Suprapubic skin (tissue), 4 donors: Measurements from ENCODE around the gene ZNRF3. TPM values are rescaled to one million over a fixed set of nuclear protein-coding genes. Genes with fewer than 3 reads are reported as not detected.
"Not testable (repeated sequence)": the region's sequence is repeated elsewhere in the genome, so short reads cannot be mapped to it uniquely, and the experiment has no call there.

ENCODE experiments used
- DNase-seq, 2 donors: peaks; one replicate each; pipeline ENCODE4 v3.0.0-alpha.2; 2019; ENCODE audit warnings: low spot score in 2 of 2
- H3K27ac ChIP-seq: fragments of 200-600 bp; sonication (generic); one replicate; pipeline ENCODE4 v1.5.1; 2019
- H3K27me3 ChIP-seq: fragments of 200-600 bp; sonication (generic); one replicate; pipeline ENCODE4 v1.5.1; 2019
- H3K36me3 ChIP-seq: fragments of 200-600 bp; sonication (generic); one replicate; pipeline ENCODE4 v1.5.1; 2019
- H3K4me1 ChIP-seq: fragments of 200-600 bp; sonication (generic); one replicate; pipeline ENCODE4 v1.5.1; 2019
- H3K4me3 ChIP-seq: fragments of 200-600 bp; sonication (generic); one replicate; pipeline ENCODE4 v1.5.1; 2019; ENCODE audit warnings: mild to moderate bottlenecking
- H3K9me3 ChIP-seq: fragments of 200-600 bp; sonication (generic); one replicate; pipeline ENCODE4 v1.5.1; 2019
- CTCF ChIP-seq, 2 donors: fragments of 200-600 bp in 1 of 2; fragments of 450-650 bp in 1 of 2; sonication (generic) in 1 of 2; IDR thresholded peaks; one replicate each; pipeline ENCODE4 v1.5.1; 2016 to 2019; ENCODE audit warnings: antibody characterized with exemption in 2 of 2, mild to moderate bottlenecking in 1 of 2, moderate library complexity in 1 of 2
- EP300 ChIP-seq: sonication (generic); formaldehyde crosslinking; IDR thresholded peaks from one replicate; pipeline ENCODE4 v1.6.1; 2017; ENCODE audit warnings: antibody characterized with exemption
- POLR2A ChIP-seq, 2 donors: fragments of 450-650 bp; IDR thresholded peaks; one replicate each; pipeline ENCODE4 v1.6.1; 2017; ENCODE audit warnings: antibody characterized with exemption in 2 of 2, mild to moderate bottlenecking in 2 of 2, moderate library complexity in 2 of 2
- POLR2AphosphoS5 ChIP-seq, 3 donors: sonication (generic); formaldehyde crosslinking; IDR thresholded peaks; one replicate each; pipeline ENCODE4 v1.6.1; 2017; ENCODE audit warnings: antibody characterized with exemption in 3 of 3
- WGBS: methylation state at CpG from one replicate; pipeline ENCODE4 v1.1.5; 2018; 5-methylcytosine and 5-hydroxymethylcytosine counted together
- total RNA-seq, 4 donors: library from RNA; depleted of rRNA; stranded (reverse); fragments of >200 nt; gene quantifications; one replicate each; pipeline ENCODE4 v1.1.0, GENCODE V29; 2016

ZNRF3 gene
- total RNA-seq, 4 donors from 2014 or later, result 13.3 to 20.7 (median 18.4) TPM

- Histone ChIP-seq H3K4me1 (peaks cover 22% of the 10 kb centered on the region), H3K36me3 (no peaks in the 10 kb centered on the region), H3K4me3 (no peak overlapping the region), H3K27ac (peak overlapping the region; percentile 88), H3K27me3 (no peaks in the 10 kb centered on the region), H3K9me3 (no peaks in the 10 kb centered on the region)
- 60% methylated on average over 2 of the region's 2 CpGs for WGBS
- DNase-seq, result no peak
- TF ChIP-seq CTCF (IDR thresholded peaks at IDR 0.05), result no peak
- TF ChIP-seq EP300, result no peak
- no peak for TF ChIP-seq POLR2AphosphoS5 (IDR thresholded peaks at IDR 0.05)
- TF ChIP-seq POLR2A (IDR thresholded peaks at IDR 0.05), result no peak
These were observed 149.2 kb downstream of the ZNRF3 start for GRCh38 chr22:29032584-29032983.

GRCh38 chr22:29037340-29037932 lies 154.1 kb downstream of the ZNRF3 start:
- H3K36me3 ChIP-seq, result no peaks in the 10 kb centered on the region
- H3K27ac ChIP-seq, result no peak overlapping the region
- no peaks in the 10 kb centered on the region for H3K27me3 ChIP-seq
- TF ChIP-seq EP300, result no peak
- TF ChIP-seq POLR2A (IDR thresholded peaks at IDR 0.05), result no peak
- no peak for TF ChIP-seq CTCF (IDR thresholded peaks at IDR 0.05)
- TF ChIP-seq POLR2AphosphoS5 (IDR thresholded peaks at IDR 0.05), result no peak
- no peaks in the 10 kb centered on the region for H3K9me3 ChIP-seq
- H3K4me1 ChIP-seq, result peaks cover 12% of the 10 kb centered on the region
- no peak overlapping the region for H3K4me3 ChIP-seq
- WGBS, result 74% methylated on average over 4 of the region's 4 CpGs
- no peak for DNase-seq

GRCh38 chr22:29039148-29039547 lies 155.8 kb downstream of the ZNRF3 start:
- no peaks in the 10 kb centered on the region for H3K27me3 ChIP-seq
- no peak for DNase-seq
- no peaks in the 10 kb centered on the region for H3K36me3 ChIP-seq
- H3K4me1 ChIP-seq, result peaks cover 12% of the 10 kb centered on the region
- no peaks in the 10 kb centered on the region for H3K9me3 ChIP-seq
- H3K27ac ChIP-seq, result no peak overlapping the region
- TF ChIP-seq EP300, result no peak
- no peak overlapping the region for H3K4me3 ChIP-seq
- 77% methylated on average over 9 of the region's 9 CpGs for WGBS

GRCh38 chr22:29039684-29040083 lies 156.3 kb downstream of the ZNRF3 start:
- not testable (repeated sequence) for DNase-seq, H3K4me3 ChIP-seq, H3K36me3 ChIP-seq, H3K27ac ChIP-seq, H3K9me3 ChIP-seq, H3K27me3 ChIP-seq
- WGBS, result 92% methylated on average over 4 of the region's 4 CpGs
- H3K4me1 ChIP-seq, result peaks cover 12% of the 10 kb centered on the region

GRCh38 chr22:29040385-29041275 lies 157.3 kb downstream of the ZNRF3 start:
- H3K4me3 ChIP-seq, result no peak overlapping the region

More at GRCh38 chr22:29040385-29041275, 157.3 kb downstream of the ZNRF3 start:
- H3K27me3 ChIP-seq, result no peaks in the 10 kb centered on the region
- no peak overlapping the region for H3K27ac ChIP-seq
- H3K4me1 ChIP-seq, result peaks cover 12% of the 10 kb centered on the region
- DNase-seq, result no peak
- TF ChIP-seq CTCF (IDR thresholded peaks at IDR 0.05), result peak; percentile 90 to 94
- peak in 2 of 3 donors; percentile 6 to 23 for TF ChIP-seq POLR2AphosphoS5 (IDR thresholded peaks at IDR 0.05)
- no peak for TF ChIP-seq EP300
- no peak for TF ChIP-seq POLR2A (IDR thresholded peaks at IDR 0.05)
- WGBS, result 36% methylated on average over 9 of the region's 9 CpGs
- no peaks in the 10 kb centered on the region for H3K9me3 ChIP-seq
- peaks cover 4% of the 10 kb centered on the region for H3K36me3 ChIP-seq
